Raji (cell line): ENCODE results near the gene PPIL1.

Source experiments
- POLR2A ChIP-seq: IDR thresholded peaks from 2 replicates; pipeline ENCODE4 v1.6.1; 2011; ENCODE audit warnings: low read depth, low read length, control low read depth; ENCODE audit not compliant: insufficient read depth

PPIL1 gene

GRCh38 chr6:36836111-36837021, 38.2 kb downstream of the PPIL1 start:
- no peak for TF ChIP-seq POLR2A

- TF ChIP-seq POLR2A, result no peak
Measured at GRCh38 chr6:36834576-36835341, 39.8 kb downstream of the PPIL1 start.

- TF ChIP-seq POLR2A, result no peak
Measured at GRCh38 chr6:36833182-36833789, 41.3 kb downstream of the PPIL1 start.

DNA sequence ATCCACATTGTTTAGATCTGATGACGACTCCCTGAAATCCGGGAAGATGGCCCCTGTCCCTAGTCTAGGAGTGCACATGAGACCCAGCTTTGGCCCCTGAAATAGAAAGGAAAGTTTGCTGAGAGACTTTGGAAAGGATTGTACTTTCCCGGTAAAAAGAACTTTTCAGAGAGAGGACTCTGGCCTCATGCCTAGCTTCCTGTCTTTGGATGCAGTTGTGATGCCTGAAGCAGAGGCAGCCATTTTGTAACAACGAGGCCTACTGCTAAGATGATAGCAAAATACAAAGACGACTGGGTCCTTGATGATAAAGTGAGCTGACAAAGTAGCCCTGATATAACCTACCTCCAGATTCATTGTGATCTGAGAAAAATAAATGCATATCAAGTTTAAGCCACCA, 42.3 kb downstream of the PPIL1 start:
- no peak for TF ChIP-seq POLR2A

DNA sequence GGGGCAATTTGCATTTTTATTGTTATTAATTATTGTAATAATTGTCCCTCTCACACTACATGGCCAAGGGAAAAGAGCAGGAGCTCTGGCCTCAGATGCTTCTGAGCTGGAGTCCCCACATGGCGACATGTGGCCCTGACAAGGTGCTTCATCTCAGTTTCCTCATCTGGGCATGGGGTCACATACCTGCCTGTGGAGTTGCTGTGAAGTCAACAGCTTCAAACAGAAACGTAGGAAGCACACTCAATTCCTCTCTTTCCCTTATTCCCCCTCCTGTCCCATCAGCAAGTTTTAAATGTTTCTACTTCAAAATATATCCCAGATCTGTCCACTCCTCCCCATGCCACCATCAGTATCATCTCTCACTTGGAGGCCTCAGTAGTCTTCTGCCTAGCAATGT, 44.0 kb downstream of the PPIL1 start:
- no peak for TF ChIP-seq POLR2A

DNA sequence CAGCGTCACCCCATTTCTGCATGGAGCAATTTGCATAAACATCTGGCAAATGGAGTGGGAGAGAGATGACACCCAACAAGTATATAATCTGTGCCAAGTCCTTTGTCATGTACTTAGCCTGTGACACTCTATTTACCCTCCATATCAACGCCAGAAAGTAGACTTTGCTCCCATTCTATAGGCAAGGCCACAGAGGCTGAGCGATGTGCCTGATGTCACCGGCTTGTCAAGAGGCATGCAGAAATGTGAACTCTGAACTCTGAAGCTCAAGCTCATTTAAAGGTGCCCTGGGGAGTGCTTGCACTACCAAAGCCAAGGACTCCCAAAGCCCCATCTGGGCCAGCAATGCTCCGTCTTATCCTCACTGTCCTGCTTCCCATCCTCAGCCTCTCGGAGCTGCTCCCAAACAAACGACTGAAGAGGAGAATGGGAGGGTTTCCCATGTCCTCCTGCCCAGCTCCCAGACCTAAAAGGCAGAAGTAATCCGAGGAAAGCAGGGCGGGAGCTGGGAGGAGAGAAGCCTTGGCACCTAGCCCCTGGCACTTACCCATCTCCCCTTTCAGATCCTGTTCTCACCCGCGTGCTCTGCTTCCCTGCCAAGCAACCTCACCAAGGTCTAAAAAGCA, 44.6 kb downstream of the PPIL1 start:
- no peak for TF ChIP-seq POLR2A

- TF ChIP-seq POLR2A, result no peak
Measured at GRCh38 chr6:36827261-36828079, 47.1 kb downstream of the PPIL1 start.

- no peak for TF ChIP-seq POLR2A
Measured at GRCh38 chr6:36826520-36827227, 47.9 kb downstream of the PPIL1 start.

DNA sequence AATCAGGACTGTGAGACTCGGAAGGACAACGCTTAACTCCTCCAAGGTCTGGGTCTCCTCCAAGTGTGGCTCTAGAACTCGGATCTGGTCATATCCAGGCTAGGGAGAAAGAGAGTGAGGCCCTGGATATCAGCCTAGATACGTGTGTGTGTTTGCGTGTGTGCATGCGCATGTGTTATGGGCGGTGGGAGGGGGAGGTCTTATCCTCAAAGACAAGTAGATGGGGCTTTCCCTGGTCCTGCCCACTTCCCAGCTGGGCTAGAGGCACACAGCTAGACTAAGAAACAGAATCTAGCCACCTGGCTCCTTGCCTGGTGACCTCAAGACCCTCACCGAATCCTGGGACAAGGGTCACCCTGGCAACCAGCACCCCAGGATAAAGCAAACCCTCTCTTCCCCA, 48.6 kb downstream of the PPIL1 start:
- TF ChIP-seq POLR2A, result no peak

- TF ChIP-seq POLR2A, result no peak
Measured at GRCh38 chr6:36825452-36825851, 49.2 kb downstream of the PPIL1 start.

- no peak for TF ChIP-seq POLR2A
Measured at GRCh38 chr6:36824253-36824652, 50.4 kb downstream of the PPIL1 start.

GRCh38 chr6:36823421-36824096, 51.0 kb downstream of the PPIL1 start:
- TF ChIP-seq POLR2A, result no peak

DNA sequence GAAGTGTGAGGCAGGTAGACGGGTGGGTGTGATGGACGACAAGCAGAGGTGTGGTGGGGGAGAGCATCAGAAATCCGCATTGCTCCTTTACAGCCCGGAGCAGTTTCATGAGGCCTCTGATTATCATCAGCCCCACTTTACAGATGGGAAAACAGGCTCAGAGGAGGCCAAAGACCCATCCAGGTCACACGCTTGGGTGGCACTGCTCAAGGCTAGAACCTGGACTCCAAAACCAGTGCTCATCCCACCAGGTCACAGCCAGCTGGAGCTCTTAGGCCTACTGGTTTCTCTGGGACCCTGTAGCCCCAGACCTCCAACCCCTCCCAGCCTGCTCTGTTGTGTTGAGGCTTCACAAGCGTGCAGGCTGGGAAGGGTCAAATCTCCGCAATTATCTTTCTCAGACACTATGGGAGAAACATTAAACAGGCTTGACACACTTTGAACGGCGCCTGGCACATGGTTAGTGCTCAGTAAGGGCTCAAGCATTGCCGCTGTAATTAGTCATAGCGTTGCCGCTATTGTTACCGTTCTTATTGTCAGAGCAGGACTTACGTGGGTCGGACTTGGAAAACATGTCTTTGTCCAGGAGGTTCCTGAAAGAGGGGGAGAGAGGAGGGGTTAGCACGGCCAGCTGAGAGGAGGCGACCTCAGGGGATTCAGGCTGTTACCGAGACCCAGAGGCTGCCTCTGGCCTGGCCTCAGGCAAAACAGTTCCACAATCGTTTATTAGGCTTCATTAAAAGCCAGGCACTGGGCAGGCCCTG, 51.9 kb downstream of the PPIL1 start:
- TF ChIP-seq POLR2A, result no peak
